CD14-positive monocyte (primary cell): ENCODE measurements around the gene UGGT2. TPM values are rescaled to one million over a fixed set of nuclear protein-coding genes. Genes with fewer than 3 reads are reported as not detected.
A peak's percentile ranks its signal among the peaks of the same experiment; 100 is the strongest.

Experiments
- DNase-seq, 3 donors: peaks; one replicate each; pipeline ENCODE4 v3.0.0-alpha.2; 2011 to 2022
- H2AFZ ChIP-seq: 2 replicates; pipeline ENCODE4 v1.6.0; 2012; ENCODE audit warnings: mild to moderate bottlenecking, low read depth, low read length, inconsistent platforms; ENCODE audit not compliant: insufficient read depth, poor library complexity, severe bottlenecking
- H3K27ac ChIP-seq, 2 donors: 1 replicate in 1 of 2; 2 replicates in 1 of 2; pipeline ENCODE4 v1.5.1; 2012 to 2013; ENCODE audit warnings: low read length in 2 of 2, control low read depth in 1 of 2, inconsistent platforms in 1 of 2, low read depth in 1 of 2, mild to moderate bottlenecking in 1 of 2
- H3K27me3 ChIP-seq, 2 donors: one replicate each; pipeline versions ENCODE4 v1.6.0 to v1.6.1; 2011 to 2013; ENCODE audit warnings: low read length in 2 of 2; ENCODE audit not compliant: control insufficient read depth in 2 of 2, insufficient read depth in 2 of 2
- H3K36me3 ChIP-seq, 2 donors: replicated peaks in 1 of 2; 1 replicate in 1 of 2; 2 replicates in 1 of 2; pipeline versions ENCODE4 v1.5.1 to v1.6.1; 2012 to 2013; ENCODE audit warnings: low read length in 2 of 2, control low read depth in 1 of 2, inconsistent platforms in 1 of 2, mild to moderate bottlenecking in 1 of 2; ENCODE audit not compliant: insufficient read depth in 2 of 2, control insufficient read depth in 1 of 2
- H3K4me1 ChIP-seq, 2 donors: 1 replicate in 1 of 2; 2 replicates in 1 of 2; pipeline versions ENCODE4 v1.5.1 to v1.6.1; 2012 to 2013; ENCODE audit warnings: low read length in 2 of 2, control low read depth in 1 of 2, inconsistent platforms in 1 of 2, mild to moderate bottlenecking in 1 of 2, moderate library complexity in 1 of 2; ENCODE audit not compliant: insufficient read depth in 2 of 2, control insufficient read depth in 1 of 2
- H3K4me2 ChIP-seq: replicated peaks from 2 replicates; pipeline ENCODE3; 2012; ENCODE audit warnings: low read length, moderate library complexity, mild to moderate bottlenecking; ENCODE audit not compliant: poor library complexity, severe bottlenecking; ENCODE audit errors: extremely low read depth
- H3K4me3 ChIP-seq, 3 experiments: fragments of 200-600 bp in 1 of 3; sonication (generic) in 1 of 3; replicated peaks in 1 of 3; 1 replicate in 2 of 3; 2 replicates in 1 of 3; pipeline ENCODE4 v1.5.1; 2011 to 2013; ENCODE audit warnings: low read length in 3 of 3, mild to moderate bottlenecking in 3 of 3, control low read depth in 2 of 3, low read depth in 2 of 3, inconsistent platforms in 1 of 3, moderate library complexity in 1 of 3
- H3K79me2 ChIP-seq: 2 replicates; pipeline ENCODE4 v1.6.0; 2012; ENCODE audit warnings: mild to moderate bottlenecking, control low read depth, inconsistent platforms, low read length, moderate library complexity; ENCODE audit not compliant: insufficient read depth
- H3K9ac ChIP-seq: 2 replicates; pipeline ENCODE4 v1.6.0; 2017; ENCODE audit warnings: low read length, mild to moderate bottlenecking; ENCODE audit not compliant: insufficient read depth, poor library complexity, severe bottlenecking
- H3K9me3 ChIP-seq, 2 donors: replicated peaks in 1 of 2; 1 replicate in 1 of 2; 2 replicates in 1 of 2; pipeline versions ENCODE4 v1.5.1 to v1.6.1; 2012 to 2013; ENCODE audit warnings: low read length in 2 of 2, control low read depth in 1 of 2; ENCODE audit not compliant: control insufficient read depth in 1 of 2, insufficient read depth in 1 of 2
- H4K20me1 ChIP-seq: 2 replicates; pipeline ENCODE4 v1.6.0; 2012; ENCODE audit warnings: mild to moderate bottlenecking, low read length, control low read depth, moderate library complexity; ENCODE audit not compliant: insufficient read depth
- H3K27ac Mint-ChIP-seq, 7 donors: one replicate each; pipeline ENCODE4 v1.8.0; 2020; ENCODE audit warnings: mild to moderate bottlenecking in 7 of 7, mixed read lengths in 7 of 7, moderate library complexity in 6 of 7, inconsistent platforms in 2 of 7
- H3K27me3 Mint-ChIP-seq, 3 donors: one replicate each; pipeline ENCODE4 v1.8.0; 2021 to 2022; ENCODE audit warnings: low read depth in 3 of 3, mild to moderate bottlenecking in 3 of 3, mixed read lengths in 3 of 3, moderate library complexity in 3 of 3, inconsistent platforms in 1 of 3
- H3K36me3 Mint-ChIP-seq, 2 donors: one replicate each; pipeline ENCODE4 v1.8.0; 2020; ENCODE audit warnings: mixed read lengths in 2 of 2, inconsistent platforms in 1 of 2, mild to moderate bottlenecking in 1 of 2
- H3K4me1 Mint-ChIP-seq: one replicate; pipeline ENCODE4 v1.8.0; 2020; ENCODE audit warnings: mild to moderate bottlenecking, mixed read lengths
- H3K4me3 Mint-ChIP-seq, 2 donors: one replicate each; pipeline ENCODE4 v1.8.0; 2020; ENCODE audit warnings: mild to moderate bottlenecking in 2 of 2, mixed read lengths in 2 of 2, moderate library complexity in 1 of 2
- H3K9me3 Mint-ChIP-seq, 7 donors: one replicate each; pipeline ENCODE4 v1.8.0; 2020 to 2022; ENCODE audit warnings: mixed read lengths in 7 of 7, mild to moderate bottlenecking in 6 of 7, moderate library complexity in 6 of 7, inconsistent platforms in 2 of 7
- WGBS: methylation state at CpG from one replicate; pipeline ENCODE4 v1.1.5; 2013; ENCODE audit warnings: missing lambda C conversion rate; ENCODE audit not compliant: insufficient coverage; 5-methylcytosine and 5-hydroxymethylcytosine counted together
- intact Hi-C, 2 donors: fragments of 100-400 bp; cut with micrococcal nuclease; formaldehyde crosslinking; loops; one replicate each; pipeline versions ENCODE4 v1.15.0 to v1.15.1; 2023
- polyA plus RNA-seq, 3 donors: library from polyadenylated mRNA; depleted of rRNA in 1 of 3; unstranded in 2 of 3; stranded (reverse) in 1 of 3; fragments of 300-500 nt in 2 of 3; fragments of >200 nt in 1 of 3; fragmentation: Illumina TruSeq in 2 of 3; gene quantifications; 1 replicate in 2 of 3; 2 replicates in 1 of 3; pipeline ENCODE4 v1.2.3, GENCODE V29; 2012 to 2021
- TF ChIP-seq, protein P1 (sequence below): fragments of 200-600 bp; IDR thresholded peaks from one replicate; pipeline ENCODE4 v1.8.0; 2022; ENCODE audit warnings: antibody characterized with exemption, mild to moderate bottlenecking

The UGGT2 gene
- polyA plus RNA-seq, 3 donors: 4.0 to 6.3 (median 5.6) TPM

DNA sequence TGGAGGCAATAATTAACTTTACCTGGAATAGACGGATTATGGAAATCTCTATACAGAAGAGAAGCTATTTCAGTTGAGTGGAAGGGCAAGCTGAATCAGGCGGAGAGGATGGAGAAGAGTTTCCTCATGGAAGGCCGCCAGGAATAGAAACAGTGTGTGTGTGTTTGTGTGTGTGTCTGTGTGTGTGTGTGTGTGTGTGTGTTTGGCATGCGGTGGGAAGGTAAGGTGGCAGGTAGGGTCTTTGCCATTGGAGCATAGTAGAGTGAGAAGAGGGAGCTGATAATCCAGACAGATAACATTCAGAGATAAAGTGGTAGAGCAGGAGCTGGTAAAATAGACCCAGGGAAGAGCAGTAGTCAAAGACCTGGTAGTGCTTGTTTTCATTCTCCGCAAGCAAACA is 27.5 kb upstream of the UGGT2 start:
- H3K9me3 ChIP-seq: no peaks in the 10 kb centered on the region
- H3K4me3 Mint-ChIP-seq: no peak overlapping the region
- no peaks in the 10 kb centered on the region for H3K4me1 Mint-ChIP-seq
- intact Hi-C loops: no loop called here
- H3K27me3 Mint-ChIP-seq: peaks cover 5 to 21% (median 15%) of the 10 kb centered on the region in 3 donors
- TF ChIP-seq, protein P1, sequence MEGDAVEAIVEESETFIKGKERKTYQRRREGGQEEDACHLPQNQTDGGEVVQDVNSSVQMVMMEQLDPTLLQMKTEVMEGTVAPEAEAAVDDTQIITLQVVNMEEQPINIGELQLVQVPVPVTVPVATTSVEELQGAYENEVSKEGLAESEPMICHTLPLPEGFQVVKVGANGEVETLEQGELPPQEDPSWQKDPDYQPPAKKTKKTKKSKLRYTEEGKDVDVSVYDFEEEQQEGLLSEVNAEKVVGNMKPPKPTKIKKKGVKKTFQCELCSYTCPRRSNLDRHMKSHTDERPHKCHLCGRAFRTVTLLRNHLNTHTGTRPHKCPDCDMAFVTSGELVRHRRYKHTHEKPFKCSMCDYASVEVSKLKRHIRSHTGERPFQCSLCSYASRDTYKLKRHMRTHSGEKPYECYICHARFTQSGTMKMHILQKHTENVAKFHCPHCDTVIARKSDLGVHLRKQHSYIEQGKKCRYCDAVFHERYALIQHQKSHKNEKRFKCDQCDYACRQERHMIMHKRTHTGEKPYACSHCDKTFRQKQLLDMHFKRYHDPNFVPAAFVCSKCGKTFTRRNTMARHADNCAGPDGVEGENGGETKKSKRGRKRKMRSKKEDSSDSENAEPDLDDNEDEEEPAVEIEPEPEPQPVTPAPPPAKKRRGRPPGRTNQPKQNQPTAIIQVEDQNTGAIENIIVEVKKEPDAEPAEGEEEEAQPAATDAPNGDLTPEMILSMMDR: no peak
- no peak overlapping the region for H2AFZ ChIP-seq
- H3K36me3 ChIP-seq: no peaks in the 10 kb centered on the region
- H3K4me3 ChIP-seq: no peak overlapping the region
- no peak overlapping the region for H3K9ac ChIP-seq
- H3K79me2 ChIP-seq: no peaks in the 10 kb centered on the region
- H3K27ac ChIP-seq: no peak overlapping the region
- 87% methylated on average over 4 of the region's 5 CpGs for WGBS
- no peaks in the 10 kb centered on the region for H3K4me1 ChIP-seq
- peaks cover 0 to 3% (median 0%) of the 10 kb centered on the region in 7 donors for H3K9me3 Mint-ChIP-seq
- no peaks in the 10 kb centered on the region for H4K20me1 ChIP-seq
- DNase-seq: no peak
- no peak overlapping the region for H3K27ac Mint-ChIP-seq
- H3K36me3 Mint-ChIP-seq: no peaks in the 10 kb centered on the region
- no peak overlapping the region for H3K4me2 ChIP-seq
- peaks cover 5 to 8% of the 10 kb centered on the region in 2 donors for H3K27me3 ChIP-seq

DNA sequence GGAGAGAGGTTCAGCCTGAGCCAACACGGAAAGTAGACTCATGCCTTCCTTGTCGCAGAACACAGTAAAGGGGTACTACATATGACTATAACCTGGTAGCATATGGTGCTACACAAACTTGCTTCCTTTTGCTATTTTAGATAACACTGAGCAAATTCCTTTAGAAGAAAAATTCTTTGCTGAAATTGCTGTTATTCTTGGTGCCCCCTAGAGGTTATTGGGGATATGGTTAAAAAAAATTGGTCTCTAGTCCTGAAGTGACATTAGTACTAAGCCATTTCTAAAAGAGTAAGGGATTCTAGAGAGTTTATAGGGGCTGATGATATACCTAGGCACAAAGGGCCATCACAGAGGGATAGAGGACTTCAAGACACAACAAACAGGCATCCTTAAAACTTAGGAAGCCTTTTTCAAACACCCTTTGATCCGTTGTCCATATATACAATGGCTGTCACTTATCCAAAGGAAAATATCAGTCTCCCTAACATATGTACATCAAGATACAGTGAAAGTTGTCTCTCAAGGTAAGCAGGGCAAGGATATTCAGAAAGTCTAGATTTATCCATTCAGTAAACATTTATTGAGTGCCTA is 22.8 kb upstream of the UGGT2 start:
- no peak overlapping the region for H3K27ac Mint-ChIP-seq
- H3K27me3 Mint-ChIP-seq: peaks cover 6 to 16% (median 15%) of the 10 kb centered on the region in 3 donors
- Histone ChIP-seq H4K20me1 (no peaks in the 10 kb centered on the region), H2AFZ (no peak overlapping the region), H3K4me2 (no peak overlapping the region), H3K9me3 (no peaks in the 10 kb centered on the region), H3K4me3 (no peak overlapping the region), H3K79me2 (no peaks in the 10 kb centered on the region), H3K36me3 (no peaks in the 10 kb centered on the region), H3K27ac (no peak overlapping the region), H3K4me1 (no peaks in the 10 kb centered on the region), H3K9ac (no peak overlapping the region), H3K27me3 (peaks cover 4 to 11% of the 10 kb centered on the region in 2 donors)
- no peaks in the 10 kb centered on the region for H3K4me1 Mint-ChIP-seq
- TF ChIP-seq, protein P1: peak; percentile 69
- no CpG with 5 or more reads among the region's 3 CpGs for WGBS
- no peak overlapping the region for H3K4me3 Mint-ChIP-seq
- no peaks in the 10 kb centered on the region for H3K36me3 Mint-ChIP-seq
- DNase-seq: no peak
- intact Hi-C loops: no loop called here
- no peaks in the 10 kb centered on the region for H3K9me3 Mint-ChIP-seq
